Thyroid gland (tissue), 4 donors: Measurements from ENCODE around the gene NPRL2. TPM values are rescaled to one million over a fixed set of nuclear protein-coding genes. Genes with fewer than 3 reads are reported as not detected.

Experiments
- DNase-seq, 2 donors: peaks; one replicate each; pipeline ENCODE4 v3.0.0-alpha.2; 2019
- H3K27ac ChIP-seq, 3 donors: fragments of 200-600 bp; sonication (generic); 1 replicate in 2 of 3; 2 replicates in 1 of 3; pipeline ENCODE4 v1.5.1; 2016 to 2019; ENCODE audit warnings: mild to moderate bottlenecking in 1 of 3, moderate library complexity in 1 of 3
- H3K27me3 ChIP-seq: fragments of 200-600 bp; sonication (generic); one replicate; pipeline ENCODE4 v1.5.1; 2019
- H3K36me3 ChIP-seq, 2 donors: fragments of 200-600 bp; sonication (generic); one replicate each; pipeline ENCODE4 v1.5.1; 2016 to 2019
- H3K4me1 ChIP-seq, 2 donors: fragments of 200-600 bp; sonication (generic); one replicate each; pipeline ENCODE4 v1.5.1; 2017 to 2019
- H3K4me3 ChIP-seq, 3 donors: fragments of 200-600 bp; sonication (generic); replicated peaks in 1 of 3; 1 replicate in 2 of 3; 2 replicates in 1 of 3; pipeline ENCODE4 v1.5.1; 2016; ENCODE audit warnings: mild to moderate bottlenecking in 1 of 3
- H3K9me3 ChIP-seq: fragments of 200-600 bp; sonication (generic); one replicate; pipeline ENCODE4 v1.5.1; 2017
- POLR2A ChIP-seq, 2 donors: fragments of 450-650 bp; IDR thresholded peaks; one replicate each; pipeline ENCODE4 v1.6.1; 2017; ENCODE audit warnings: antibody characterized with exemption in 2 of 2, mild to moderate bottlenecking in 2 of 2, moderate library complexity in 1 of 2
- WGBS, 2 donors: methylation state at CpG; one replicate each; pipeline ENCODE4 v1.1.5; 2017; 5-methylcytosine and 5-hydroxymethylcytosine counted together
- intact Hi-C: fragments of 100-400 bp; cut with DNase I; formaldehyde crosslinking; loops from one replicate; pipeline ENCODE4 v1.15.1; 2023
- total RNA-seq, 4 donors: library from RNA; depleted of rRNA; stranded (reverse); fragments of >200 nt; gene quantifications; one replicate each; pipeline ENCODE4 v1.2.3, GENCODE V29; 2016
- TF ChIP-seq, protein P1 (sequence below), 6 experiments: fragments of 200-600 bp in 3 of 6; fragments of 450-650 bp in 3 of 6; sonication (generic) in 3 of 6; IDR thresholded peaks; one replicate each; pipeline ENCODE4 v1.5.1; 2016 to 2019; ENCODE audit warnings: antibody characterized with exemption in 6 of 6, mild to moderate bottlenecking in 2 of 6, inconsistent platforms in 1 of 6, moderate library complexity in 1 of 6

Gene NPRL2
- total RNA-seq, 4 donors from 2014 or later: 13.4 to 30.6 (median 24.7) TPM

- no peaks in the 10 kb centered on the region for H3K4me1 ChIP-seq
- H3K4me3 ChIP-seq: no peak overlapping the region
- H3K27me3 ChIP-seq: no peaks in the 10 kb centered on the region
- intact Hi-C loops: no loop called here
- no peak for TF ChIP-seq POLR2A (IDR thresholded peaks at IDR 0.05)
- TF ChIP-seq, protein P1, sequence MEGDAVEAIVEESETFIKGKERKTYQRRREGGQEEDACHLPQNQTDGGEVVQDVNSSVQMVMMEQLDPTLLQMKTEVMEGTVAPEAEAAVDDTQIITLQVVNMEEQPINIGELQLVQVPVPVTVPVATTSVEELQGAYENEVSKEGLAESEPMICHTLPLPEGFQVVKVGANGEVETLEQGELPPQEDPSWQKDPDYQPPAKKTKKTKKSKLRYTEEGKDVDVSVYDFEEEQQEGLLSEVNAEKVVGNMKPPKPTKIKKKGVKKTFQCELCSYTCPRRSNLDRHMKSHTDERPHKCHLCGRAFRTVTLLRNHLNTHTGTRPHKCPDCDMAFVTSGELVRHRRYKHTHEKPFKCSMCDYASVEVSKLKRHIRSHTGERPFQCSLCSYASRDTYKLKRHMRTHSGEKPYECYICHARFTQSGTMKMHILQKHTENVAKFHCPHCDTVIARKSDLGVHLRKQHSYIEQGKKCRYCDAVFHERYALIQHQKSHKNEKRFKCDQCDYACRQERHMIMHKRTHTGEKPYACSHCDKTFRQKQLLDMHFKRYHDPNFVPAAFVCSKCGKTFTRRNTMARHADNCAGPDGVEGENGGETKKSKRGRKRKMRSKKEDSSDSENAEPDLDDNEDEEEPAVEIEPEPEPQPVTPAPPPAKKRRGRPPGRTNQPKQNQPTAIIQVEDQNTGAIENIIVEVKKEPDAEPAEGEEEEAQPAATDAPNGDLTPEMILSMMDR (IDR thresholded peaks at IDR 0.05): no peak
- no peaks in the 10 kb centered on the region for H3K36me3 ChIP-seq
- WGBS, 2 donors: 91 to 95% methylated on average over 10 to 17 of the region's 17 CpGs
- no peak for DNase-seq
- no peak overlapping the region for H3K27ac ChIP-seq
- H3K9me3 ChIP-seq: no peaks in the 10 kb centered on the region
Measured at GRCh38 chr3:50378757-50379156, 28.2 kb upstream of the NPRL2 start.

DNA sequence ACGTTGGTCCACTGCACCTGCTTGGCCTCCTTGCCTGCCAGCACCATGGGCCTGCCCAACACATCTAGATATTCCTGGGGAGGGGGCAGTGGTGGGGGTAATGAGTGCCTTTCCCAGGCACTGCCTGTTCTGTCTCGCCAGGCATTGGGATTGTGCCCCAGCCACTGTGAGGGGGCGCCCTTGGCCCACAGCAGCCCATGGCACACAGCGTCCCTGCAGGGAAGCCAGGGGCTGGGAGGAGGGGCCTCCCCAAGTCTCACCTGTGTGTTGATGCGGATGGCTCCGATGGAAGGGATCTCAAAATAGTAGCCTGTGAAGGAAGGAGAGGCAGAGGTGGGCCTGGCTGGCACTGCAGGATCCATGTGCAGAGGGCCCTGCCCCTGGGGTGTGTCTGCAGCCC, 27.4 kb upstream of the NPRL2 start:
- no peak for DNase-seq
- Histone ChIP-seq H3K4me1 (no peaks in the 10 kb centered on the region), H3K4me3 (no peak overlapping the region), H3K9me3 (no peaks in the 10 kb centered on the region), H3K27ac (no peak overlapping the region), H3K36me3 (no peaks in the 10 kb centered on the region), H3K27me3 (no peaks in the 10 kb centered on the region)
- intact Hi-C loops: no loop called here
- 77 to 92% methylated on average over 2 to 3 of the region's 6 CpGs for WGBS, 2 donors
- TF ChIP-seq, protein P1 (IDR thresholded peaks at IDR 0.05): no peak
- TF ChIP-seq POLR2A (IDR thresholded peaks at IDR 0.05): no peak

- Histone ChIP-seq H3K36me3 (no peaks in the 10 kb centered on the region), H3K9me3 (no peaks in the 10 kb centered on the region), H3K4me1 (no peaks in the 10 kb centered on the region), H3K4me3 (no peak overlapping the region), H3K27me3 (no peaks in the 10 kb centered on the region), H3K27ac (no peak overlapping the region)
- TF ChIP-seq, protein P1 (IDR thresholded peaks at IDR 0.05): no peak
- no peak for TF ChIP-seq POLR2A (IDR thresholded peaks at IDR 0.05)
- 72 to 81% methylated on average over 5 to 7 of the region's 7 CpGs for WGBS, 2 donors
- no peak for DNase-seq
- intact Hi-C loops: no loop called here
Measured at GRCh38 chr3:50375258-50375931, 24.8 kb upstream of the NPRL2 start.

DNA sequence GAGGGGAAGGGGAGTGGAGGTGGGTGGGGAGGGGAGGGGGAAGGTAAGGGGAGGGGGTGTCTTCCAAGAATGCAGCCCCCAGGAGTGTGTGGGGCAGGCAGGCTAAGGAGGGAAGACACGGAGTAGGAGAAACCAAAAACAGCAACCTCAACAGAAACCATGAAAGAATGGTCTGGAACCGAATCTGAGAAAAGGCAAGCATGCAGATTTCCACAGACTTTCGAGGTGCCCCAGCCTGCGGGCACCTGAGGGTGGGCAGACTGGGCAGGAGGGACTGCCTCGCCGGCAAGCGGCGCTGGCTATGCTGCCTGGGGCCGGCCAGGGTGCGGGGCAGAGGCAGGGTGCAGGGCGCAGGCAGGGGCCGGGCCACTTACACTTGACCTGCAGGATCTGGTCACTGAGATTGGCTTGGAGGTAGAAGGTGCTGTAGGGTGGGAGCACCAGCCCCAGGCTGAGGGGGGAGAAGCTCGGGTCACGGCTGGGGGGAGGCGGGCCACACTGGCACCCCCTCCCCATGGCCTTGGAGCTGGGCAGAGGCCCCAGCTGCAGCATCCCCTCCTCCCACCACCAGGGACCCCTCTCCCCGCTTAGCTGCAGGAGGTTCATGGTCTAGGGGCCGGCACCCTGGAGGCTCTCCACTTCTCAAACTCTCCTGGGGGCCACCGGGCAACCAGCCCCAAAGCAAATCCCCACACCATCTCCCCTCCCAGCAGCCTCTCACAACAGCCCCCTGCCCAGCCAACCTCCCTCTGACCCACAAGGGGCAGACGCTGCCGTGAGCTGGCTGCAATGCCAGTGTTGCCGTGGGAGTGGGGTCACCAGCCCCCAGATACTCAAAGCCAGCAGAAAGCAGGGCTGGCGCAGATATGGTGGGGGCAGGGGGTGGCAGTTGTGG, 24.0 kb upstream of the NPRL2 start:
- Histone ChIP-seq H3K36me3 (no peaks in the 10 kb centered on the region), H3K27ac (no peak overlapping the region), H3K4me1 (no peaks in the 10 kb centered on the region), H3K4me3 (no peak overlapping the region), H3K27me3 (no peaks in the 10 kb centered on the region), H3K9me3 (no peaks in the 10 kb centered on the region)
- DNase-seq: no peak
- intact Hi-C loops: no loop called here
- TF ChIP-seq, protein P1 (IDR thresholded peaks at IDR 0.05): no peak
- no peak for TF ChIP-seq POLR2A (IDR thresholded peaks at IDR 0.05)
- WGBS, 2 donors: 72 to 80% methylated on average over 16 to 19 of the region's 22 CpGs
